HG02798 (cell line): Measurements from ENCODE around the gene ZG16.
"Not testable (repeated sequence)": the region's sequence is repeated elsewhere in the genome, so short reads cannot be mapped to it uniquely, and the experiment has no call there.

Experiments used
- ATAC-seq: cut with Tn5 transposase; IDR thresholded peaks from one replicate; pipeline ENCODE4 v1.9.1; 2021; ENCODE audit warnings: mild to moderate bottlenecking; ENCODE audit not compliant: unreplicated experiment, poor library complexity

Gene ZG16

GRCh38 chr16:29747947-29748759, 29.9 kb upstream of the ZG16 start:
- ATAC-seq: no peak

- not testable (repeated sequence) for ATAC-seq
Measured at GRCh38 chr16:29748760-29749149, 29.3 kb upstream of the ZG16 start.

DNA sequence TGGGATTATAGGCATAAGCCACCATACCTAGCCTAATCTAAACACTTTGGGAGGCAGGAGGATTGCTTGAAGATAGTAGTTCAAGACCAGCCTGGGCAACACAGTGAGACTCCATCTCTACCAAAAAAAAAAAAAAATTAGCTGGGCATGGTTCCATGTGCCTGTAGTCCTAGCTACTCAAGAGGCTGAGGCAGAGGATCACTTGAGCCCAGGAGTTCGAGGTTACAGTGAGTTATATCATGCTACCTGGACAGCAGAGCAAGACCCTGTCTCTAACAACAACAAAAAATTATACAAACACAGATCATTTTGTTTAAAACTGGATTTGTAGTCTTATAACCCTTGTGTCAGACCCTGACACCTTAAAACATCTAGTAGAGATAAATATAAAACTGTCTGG, 24.5 kb upstream of the ZG16 start:
- no peak for ATAC-seq

DNA sequence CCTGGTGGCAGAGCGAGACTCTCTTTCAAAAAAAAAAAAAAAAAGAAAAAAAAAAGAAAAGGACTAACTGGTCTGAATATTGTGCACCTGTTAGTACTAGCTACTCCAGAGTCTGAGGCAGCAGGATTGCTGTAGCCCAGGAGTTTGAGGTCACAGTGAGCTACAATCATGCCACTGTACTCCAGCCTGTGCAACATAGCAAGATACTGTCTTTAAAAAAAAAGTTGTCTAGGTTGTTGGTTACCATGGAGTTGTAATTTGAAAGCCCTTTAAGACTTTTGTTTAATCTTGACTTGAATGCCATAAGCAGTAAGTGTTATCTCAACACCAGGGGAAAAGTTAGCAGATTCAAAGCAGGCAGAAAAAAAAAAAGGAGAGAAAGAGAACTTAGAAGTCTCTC, 21.4 kb upstream of the ZG16 start:
- ATAC-seq: no peak

- not testable (repeated sequence) for ATAC-seq
Measured at GRCh38 chr16:29757086-29757485, 21.0 kb upstream of the ZG16 start.

DNA sequence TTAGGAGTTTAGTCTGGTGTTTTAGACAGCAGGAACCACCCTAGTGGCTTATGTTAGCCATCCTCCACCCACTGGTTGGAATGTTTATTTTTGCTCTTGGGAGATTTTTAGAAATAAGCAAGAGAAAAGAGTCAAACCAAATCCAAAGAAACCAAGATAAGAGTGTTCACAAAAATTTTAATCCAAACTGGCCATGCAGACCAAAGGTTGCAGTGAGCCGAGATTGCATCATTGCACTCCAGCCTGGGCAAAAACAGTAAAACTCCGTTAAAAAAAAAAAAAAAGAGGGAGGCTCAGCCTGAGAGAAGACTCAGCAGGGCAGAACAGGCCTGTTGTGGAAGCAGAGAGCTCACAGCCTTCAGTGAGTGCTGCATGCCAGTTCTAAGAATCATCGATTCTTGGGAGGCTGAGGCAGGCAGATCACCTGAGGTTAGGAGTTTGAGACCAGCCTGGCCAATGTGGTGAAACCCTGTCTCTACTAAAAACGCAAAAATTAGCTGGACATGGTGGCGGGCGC, 20.0 kb upstream of the ZG16 start:
- ATAC-seq: no peak

GRCh38 chr16:29760567-29761279, 17.3 kb upstream of the ZG16 start:
- ATAC-seq: no peak

- not testable (repeated sequence) for ATAC-seq
Measured at GRCh38 chr16:29761280-29761651, 16.8 kb upstream of the ZG16 start.

GRCh38 chr16:29761882-29762281, 16.2 kb upstream of the ZG16 start:
- no peak for ATAC-seq

GRCh38 chr16:29763326-29763725, 14.7 kb upstream of the ZG16 start:
- no peak for ATAC-seq

GRCh38 chr16:29765167-29766032, 12.7 kb upstream of the ZG16 start:
- ATAC-seq: no peak

DNA sequence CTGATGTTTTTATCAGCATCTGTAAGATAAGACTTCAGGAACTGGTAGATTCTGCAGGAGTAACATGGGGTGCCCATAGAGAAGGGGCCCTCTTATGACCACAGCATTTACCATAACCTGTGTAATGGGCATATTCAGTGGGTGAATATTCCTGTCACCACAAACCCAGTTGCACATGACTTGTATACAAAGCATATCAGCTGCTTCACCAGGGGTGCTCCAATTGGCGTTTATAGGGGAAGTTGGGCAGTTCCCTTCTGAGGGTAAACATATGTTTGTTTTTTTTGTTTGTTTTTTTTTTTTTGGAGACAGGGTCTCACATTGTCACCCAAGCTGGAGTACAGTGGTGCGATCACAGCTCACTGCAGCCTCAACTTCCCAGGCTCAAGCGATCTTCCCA, 11.5 kb upstream of the ZG16 start:
- no peak for ATAC-seq

GRCh38 chr16:29767062-29767461, 11.0 kb upstream of the ZG16 start:
- no peak for ATAC-seq

DNA sequence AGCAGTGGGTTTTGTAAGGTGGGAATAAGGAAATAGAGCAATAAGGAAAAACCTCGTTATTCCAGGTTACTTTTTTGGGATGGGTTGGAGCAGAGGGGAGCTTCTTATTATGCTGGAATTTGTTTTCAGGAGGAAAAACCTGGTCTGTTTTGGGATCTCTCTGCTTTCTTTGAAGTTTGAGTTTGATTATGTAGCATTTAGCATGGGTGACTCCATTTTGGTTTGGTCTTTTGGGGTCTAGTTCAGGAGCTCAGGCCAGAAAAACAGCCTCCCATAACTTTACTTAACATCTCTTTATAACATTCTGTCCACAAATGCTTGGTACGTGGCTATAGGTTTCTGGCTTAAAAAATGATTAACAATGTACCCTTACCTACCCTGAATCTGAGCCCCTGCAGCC, 8.5 kb upstream of the ZG16 start:
- no peak for ATAC-seq

DNA sequence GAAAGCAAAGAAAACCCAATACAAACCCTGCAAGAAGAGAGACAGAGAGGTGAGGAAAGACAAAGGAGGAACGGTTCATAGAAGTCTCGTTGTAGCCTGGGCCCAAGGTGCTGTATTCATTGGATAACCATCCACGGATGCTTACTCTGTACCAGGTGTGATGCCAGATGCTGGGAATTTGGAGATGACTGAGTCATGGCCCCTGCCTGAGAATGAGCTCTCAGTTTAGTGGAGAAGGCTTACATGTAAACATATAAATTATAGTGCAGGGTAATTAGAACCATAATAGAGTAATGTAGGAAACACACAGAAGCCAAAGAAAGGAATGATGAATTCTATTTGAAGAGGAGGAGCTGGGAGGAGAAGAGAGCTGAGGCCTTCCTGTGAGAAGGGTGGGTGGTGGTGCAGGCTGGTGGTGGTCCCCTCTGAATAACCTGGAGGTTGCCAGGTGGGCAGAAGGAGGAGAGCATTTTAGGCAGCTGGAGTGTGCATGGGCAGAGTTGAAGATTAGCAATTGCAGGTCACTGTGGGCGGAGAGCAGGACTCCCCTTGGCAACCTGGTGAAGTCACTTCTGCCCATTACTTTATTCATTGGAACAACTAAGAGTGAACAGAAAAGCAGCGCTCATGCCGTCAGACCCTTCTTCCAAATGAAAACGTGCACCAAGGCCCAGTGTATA, 7.7 kb upstream of the ZG16 start:
- ATAC-seq: no peak

DNA sequence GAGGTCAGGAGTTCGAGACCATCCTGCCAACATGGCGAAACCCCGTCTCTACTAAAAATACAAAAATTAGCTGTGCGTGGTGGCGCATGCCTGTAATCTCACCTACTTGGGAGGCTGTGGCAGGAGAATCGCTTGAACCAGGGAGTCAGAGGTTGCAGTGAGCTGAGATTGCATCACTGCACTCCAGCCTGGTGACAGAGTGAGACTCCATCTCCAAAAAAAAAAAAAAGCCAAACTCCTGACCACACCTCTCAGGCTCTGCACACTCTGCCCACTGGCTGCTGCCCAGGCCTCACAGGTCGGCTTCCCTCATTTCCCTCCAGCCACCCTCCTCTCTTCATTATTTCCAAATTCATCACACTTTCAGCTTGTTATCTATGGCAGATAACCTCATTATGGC, 5.7 kb upstream of the ZG16 start:
- ATAC-seq: not testable (repeated sequence)

- ATAC-seq: no peak
Measured at GRCh38 chr16:29774730-29775129, 3.3 kb upstream of the ZG16 start.

DNA sequence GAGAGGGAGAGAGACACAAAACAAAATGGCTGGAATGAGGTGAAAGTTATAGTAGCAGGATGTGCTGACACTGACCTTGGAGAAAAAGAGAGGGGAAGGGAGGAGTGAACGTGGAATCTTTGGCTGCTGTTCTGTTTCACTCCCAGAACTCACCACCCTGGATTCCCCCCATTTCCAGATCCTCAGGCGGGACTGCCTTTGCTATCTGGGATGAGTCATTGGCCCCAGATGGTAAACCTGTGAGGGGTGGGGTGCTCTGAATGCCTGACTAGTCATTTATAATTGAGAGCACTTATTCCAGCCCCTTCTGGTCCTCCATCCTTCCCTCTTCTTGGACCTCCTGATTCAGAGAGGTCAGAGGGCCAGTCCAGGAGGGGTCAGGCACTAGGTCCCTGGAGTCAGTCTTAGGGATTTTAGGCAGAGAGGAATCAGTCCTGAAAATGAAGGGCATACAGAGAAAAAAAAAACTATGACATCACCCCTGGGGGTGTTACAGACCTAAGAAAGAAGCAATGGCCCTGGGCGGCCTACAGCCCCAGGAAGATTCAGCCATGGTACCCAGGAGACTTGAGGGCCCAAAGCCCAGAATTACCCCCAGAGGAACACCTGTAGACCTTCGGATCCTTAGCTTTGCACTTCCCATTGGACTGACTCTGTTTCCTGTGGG, 2.2 kb upstream of the ZG16 start:
- ATAC-seq: no peak

DNA sequence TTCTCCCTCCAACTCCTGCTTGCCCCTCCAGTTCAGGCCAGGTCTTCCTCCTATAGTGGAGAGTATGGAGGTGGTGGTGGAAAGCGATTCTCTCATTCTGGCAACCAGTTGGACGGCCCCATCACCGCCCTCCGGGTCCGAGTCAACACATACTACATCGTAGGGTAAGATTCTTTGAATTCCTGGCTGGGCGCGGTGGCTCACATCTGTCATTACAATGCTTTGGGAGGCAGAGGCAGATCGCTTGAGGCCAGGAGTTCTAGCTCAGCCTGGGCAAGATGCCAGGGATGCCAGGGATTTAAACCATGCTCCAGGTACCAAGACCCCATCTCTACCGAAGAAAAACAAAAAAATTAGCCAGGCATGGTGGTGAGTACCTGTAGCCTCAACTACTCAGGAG, 1.4 kb downstream of the ZG16 start:
- no peak for ATAC-seq
